GM12874 (cell line): ENCODE results near the gene ADAMTS15.

Experiments used
- CTCF ChIP-seq: IDR thresholded peaks from 2 replicates; pipeline ENCODE4 v1.5.1; 2011; ENCODE audit warnings: low read depth, mild to moderate bottlenecking, control low read depth, low read length, moderate library complexity; ENCODE audit not compliant: insufficient read depth

Gene ADAMTS15

DNA sequence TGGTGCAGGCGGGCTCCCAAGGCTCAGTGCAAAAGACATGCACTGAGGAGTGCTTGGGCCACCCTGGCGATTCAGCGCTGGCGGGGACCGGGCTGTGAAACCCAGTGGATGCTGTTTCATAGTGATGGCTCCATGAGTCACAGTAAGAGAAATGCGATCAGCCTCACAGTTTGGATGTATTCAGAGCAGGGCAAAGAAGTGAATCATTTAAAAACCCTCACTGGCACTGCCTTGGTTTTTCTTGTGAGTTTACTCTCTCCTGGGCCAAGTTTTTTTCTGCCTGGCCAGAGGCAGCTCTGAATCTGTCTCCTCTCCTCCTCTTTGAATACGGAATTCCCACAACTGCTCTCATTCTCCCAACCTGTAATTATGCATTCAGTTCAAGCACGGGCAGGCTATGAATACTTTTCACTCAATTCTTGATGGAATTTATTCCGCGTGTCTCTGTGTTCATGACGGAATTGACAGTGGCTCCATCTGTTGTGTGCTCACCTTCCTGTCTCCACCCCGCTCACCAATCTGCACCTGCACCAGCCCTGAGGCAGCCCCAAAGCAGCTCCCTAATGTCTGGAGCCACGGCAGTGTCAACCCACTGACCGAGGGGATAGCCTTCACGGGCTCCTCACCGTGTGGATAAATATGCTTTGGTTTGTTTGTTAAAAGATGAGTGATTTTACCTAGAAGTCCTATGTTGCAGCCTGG, 34.9 kb upstream of the ADAMTS15 start:
- no peak for TF ChIP-seq CTCF

DNA sequence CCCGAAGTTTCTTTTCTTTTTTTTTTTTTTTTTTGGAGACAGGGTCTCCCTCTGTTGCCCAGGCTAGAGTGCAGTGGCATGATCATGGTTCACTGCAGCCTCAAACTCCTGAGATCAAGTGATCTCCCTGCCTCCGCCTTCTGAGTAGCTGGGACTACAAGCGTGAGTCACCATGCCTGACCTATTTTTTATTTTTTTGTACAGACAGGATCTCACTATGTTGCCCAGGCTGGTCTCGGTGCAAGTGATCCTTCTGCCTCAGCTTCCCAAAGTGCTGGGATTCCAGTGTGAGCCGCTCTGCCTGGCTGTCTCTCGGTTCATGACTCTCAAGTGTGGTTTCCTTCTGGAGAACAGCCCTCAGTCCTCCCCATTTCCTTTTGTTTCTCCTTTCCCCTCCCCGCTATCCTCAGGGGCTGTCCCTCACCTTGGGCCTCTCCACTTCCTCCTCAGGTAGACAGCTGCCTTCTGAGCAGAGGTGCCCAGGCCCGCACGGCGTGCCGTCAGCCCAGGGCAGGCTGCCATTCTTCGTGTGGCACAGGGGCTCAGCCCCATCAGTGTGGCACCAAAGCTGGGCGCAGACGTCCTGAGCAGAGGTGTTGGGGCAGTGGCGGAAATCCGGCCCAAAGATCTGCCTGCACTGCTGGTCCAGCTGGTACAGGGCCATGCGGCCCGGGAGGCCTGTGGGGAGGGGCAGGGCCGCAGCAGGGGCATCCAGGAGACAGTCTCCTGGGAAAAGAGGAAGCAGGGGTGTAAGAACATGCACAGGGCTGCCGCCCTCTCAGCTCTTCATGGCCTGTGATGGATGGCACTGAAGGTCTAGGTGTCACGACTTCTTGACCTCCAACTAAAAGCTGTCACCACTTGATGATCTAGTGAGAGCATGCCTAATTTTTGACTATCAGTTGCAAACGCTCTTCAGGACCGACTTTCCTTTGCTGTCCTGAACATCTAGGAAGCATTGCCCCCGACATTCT, 34.1 kb upstream of the ADAMTS15 start:
- TF ChIP-seq CTCF = no peak

- no peak for TF ChIP-seq CTCF
Measured at GRCh38 chr11:130415731-130416529, 32.5 kb upstream of the ADAMTS15 start.

GRCh38 chr11:130416530-130416882, 31.9 kb upstream of the ADAMTS15 start:
- TF ChIP-seq CTCF = no peak

DNA sequence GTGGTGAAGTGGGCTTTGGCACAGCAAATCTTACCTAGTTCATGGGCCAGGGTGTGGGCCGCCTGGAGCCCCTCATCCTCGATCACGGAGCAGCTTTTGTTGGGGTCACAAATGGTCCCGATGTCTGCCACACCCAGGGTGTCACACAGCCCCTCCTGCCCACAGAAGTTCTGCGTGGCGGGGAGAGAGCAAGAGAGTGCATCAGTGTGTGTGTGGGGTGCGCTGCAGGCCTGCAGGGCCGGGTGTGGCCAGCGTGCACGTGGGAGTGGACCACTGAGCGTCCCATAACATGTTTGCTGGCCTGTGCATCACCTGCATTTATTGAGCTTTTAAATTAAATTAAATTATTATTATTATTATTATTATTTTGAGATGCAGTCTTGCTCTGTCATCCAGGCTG, 31.5 kb upstream of the ADAMTS15 start:
- no peak for TF ChIP-seq CTCF

DNA sequence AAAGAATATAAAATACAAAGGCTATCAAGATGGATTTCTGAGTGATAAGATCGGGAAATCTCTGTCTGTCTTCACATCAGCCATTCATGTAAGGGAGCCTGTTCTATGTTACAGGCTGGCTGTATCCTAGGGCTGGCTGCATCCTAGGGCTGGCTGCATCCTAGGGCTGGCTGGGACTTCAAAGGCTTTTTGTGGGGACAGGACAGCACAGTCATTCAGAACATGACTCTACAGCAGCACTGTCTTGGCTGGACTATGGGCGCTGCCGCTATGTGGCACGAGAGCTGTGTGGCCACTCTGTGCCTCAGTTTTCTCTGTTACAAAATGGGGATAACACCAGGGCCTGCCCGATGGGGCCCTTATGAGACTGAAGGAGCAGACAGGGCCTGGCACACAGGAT, 30.2 kb upstream of the ADAMTS15 start:
- no peak for TF ChIP-seq CTCF

GRCh38 chr11:130418756-130419155, 29.7 kb upstream of the ADAMTS15 start:
- no peak for TF ChIP-seq CTCF
